OCI-M2 (cell line): ENCODE data around the gene EIF4H.
"Not testable (repeated sequence)": the region's sequence is repeated elsewhere in the genome, so short reads cannot be mapped to it uniquely, and the experiment has no call there.

ENCODE experiments used
- DNase-seq: peaks from one replicate; lab custom pipeline; 2025; ENCODE audit not compliant: unreplicated experiment; lab: John Stamatoyannopoulos, UW

Gene EIF4H

GRCh38 chr7:74173866-74174605, at the start of gene EIF4H:
TSS of gene EIF4H (plus strand) at chr7:74174356. CDS start at chr7:74174384, 28 bp downstream.
- peak; percentile 20 for DNase-seq

GRCh38 chr7:74126220-74126880, 47.8 kb upstream of the EIF4H start:
- DNase-seq: no peak

GRCh38 chr7:74129887-74130286, 44.3 kb upstream of the EIF4H start:
- no peak for DNase-seq

- no peak for DNase-seq
Observed at GRCh38 chr7:74130518-74130917, 43.6 kb upstream of the EIF4H start.

- DNase-seq: no peak
Observed at GRCh38 chr7:74134117-74134620, 40.0 kb upstream of the EIF4H start.

- DNase-seq: no peak
Observed at GRCh38 chr7:74138334-74138867, 35.8 kb upstream of the EIF4H start.

- DNase-seq: no peak
Observed at GRCh38 chr7:74138945-74139843, 35.0 kb upstream of the EIF4H start.

GRCh38 chr7:74141705-74142104, 32.5 kb upstream of the EIF4H start:
- no peak for DNase-seq

- no peak for DNase-seq
Observed at GRCh38 chr7:74143383-74143782, 30.8 kb upstream of the EIF4H start.

GRCh38 chr7:74148491-74148890, 25.7 kb upstream of the EIF4H start:
- DNase-seq: no peak

GRCh38 chr7:74149071-74149470, 25.1 kb upstream of the EIF4H start:
- no peak for DNase-seq

- DNase-seq: no peak
Observed at GRCh38 chr7:74149603-74150002, 24.6 kb upstream of the EIF4H start.

- no peak for DNase-seq
Observed at GRCh38 chr7:74153736-74154135, 20.4 kb upstream of the EIF4H start.

GRCh38 chr7:74155810-74156395, 18.3 kb upstream of the EIF4H start:
- no peak for DNase-seq

- DNase-seq: no peak
Observed at GRCh38 chr7:74157605-74158004, 16.6 kb upstream of the EIF4H start.

GRCh38 chr7:74164985-74165456, 9.1 kb upstream of the EIF4H start:
- no peak for DNase-seq

- DNase-seq: no peak
Observed at GRCh38 chr7:74165867-74166593, 8.1 kb upstream of the EIF4H start.

- DNase-seq: not testable (repeated sequence)
Observed at GRCh38 chr7:74167324-74167723, 6.8 kb upstream of the EIF4H start.

GRCh38 chr7:74173074-74173473, 1.1 kb upstream of the EIF4H start:
- no peak for DNase-seq

- DNase-seq: no peak
Observed at GRCh38 chr7:74173491-74173865, 678 bp upstream of the EIF4H start.
